Endothelial cell of umbilical vein (primary cell): ENCODE data around the gene PTPRZ1. TPM values are rescaled to one million over a fixed set of nuclear protein-coding genes. Genes with fewer than 3 reads are reported as not detected.
A peak's percentile ranks its signal among the peaks of the same experiment; 100 is the strongest.

Experiments used
- BruUV-seq: library from RNA; stranded (reverse); fragments of 400-500 nt; replicated peaks from 2 replicates; lab custom pipeline; 2021; lab: Mats Ljungman, UMichigan
- CTCF ChIA-PET: fragments of 300-600, 350-600 bp; sonication (Branson Sonifier 250); formaldehyde crosslinking; loops from one replicate; lab custom pipeline; 2021; ENCODE audit warnings: antibody characterized with exemption, inconsistent platforms; lab: Charles Lee
- POLR2A ChIA-PET: fragments of 300-600, 350-600 bp; sonication (Branson Sonifier 250); formaldehyde crosslinking; loops from one replicate; lab custom pipeline; 2021; ENCODE audit warnings: antibody characterized with exemption, inconsistent platforms; lab: Charles Lee
- DNase-seq: peaks from one replicate; pipeline ENCODE4 v3.0.0-alpha.2; 2011; ENCODE audit warnings: low read depth, low spot score
- FAIRE-seq: peaks from 2 replicates; lab custom pipeline; 2011; peaks lifted over from hg19 to GRCh38; lab: Jason Lieb, UNC
- H2AFZ ChIP-seq: 2 replicates; pipeline ENCODE4 v1.6.0; 2012; ENCODE audit warnings: low read depth, low read length, control low read depth, inconsistent platforms
- H3K27ac ChIP-seq: 2 replicates; pipeline ENCODE4 v1.5.1; 2011; ENCODE audit warnings: low read depth, mild to moderate bottlenecking, control low read depth, low read length, moderate library complexity; ENCODE audit not compliant: insufficient read depth
- H3K27me3 ChIP-seq, 2 experiments: 2 replicates each; pipeline versions ENCODE4 v1.6.0 to v1.6.1; 2011; ENCODE audit warnings: low read length in 2 of 2, mixed read lengths in 1 of 2; ENCODE audit not compliant: control insufficient read depth in 2 of 2, insufficient read depth in 2 of 2
- H3K36me3 ChIP-seq, 2 experiments: 2 replicates in 1 of 2; 3 replicates in 1 of 2; pipeline ENCODE4 v1.5.1; 2011; ENCODE audit warnings: low read length in 2 of 2, mild to moderate bottlenecking in 1 of 2, moderate library complexity in 1 of 2; ENCODE audit not compliant: control insufficient read depth in 2 of 2, insufficient read depth in 2 of 2; ENCODE audit errors: extremely low read depth in 1 of 2
- H3K4me1 ChIP-seq: 3 replicates; pipeline ENCODE4 v1.5.1; 2011; ENCODE audit warnings: mild to moderate bottlenecking, low read length; ENCODE audit not compliant: control insufficient read depth, insufficient read depth; ENCODE audit errors: extremely low read depth
- H3K4me2 ChIP-seq: 2 replicates; pipeline ENCODE4 v1.6.1; 2011; ENCODE audit warnings: low read length, control low read depth, mixed read lengths; ENCODE audit not compliant: insufficient read depth
- H3K4me3 ChIP-seq, 3 experiments: fragments of 200-600 bp in 1 of 3; sonication (generic), shearing (Covaris generic) in 1 of 3; replicated peaks in 1 of 3; 2 replicates each; pipeline ENCODE4 v1.5.1; 2011 to 2016; ENCODE audit warnings: control low read depth in 3 of 3, low read length in 3 of 3, mild to moderate bottlenecking in 2 of 3, inconsistent platforms in 1 of 3, low read depth in 1 of 3, moderate library complexity in 1 of 3; ENCODE audit not compliant: insufficient read depth in 1 of 3
- H3K79me2 ChIP-seq: 2 replicates; pipeline ENCODE4 v1.6.0; 2012; ENCODE audit warnings: low read length, inconsistent platforms; ENCODE audit not compliant: control insufficient read depth, insufficient read depth
- H3K9ac ChIP-seq: replicated peaks from 2 replicates; pipeline ENCODE3; 2011; ENCODE audit warnings: low read length, control low read depth; ENCODE audit not compliant: insufficient read depth; ENCODE audit errors: extremely low read depth
- H3K9me1 ChIP-seq: replicated peaks from 3 replicates; pipeline ENCODE4 v1.6.0; 2011; ENCODE audit warnings: mild to moderate bottlenecking, low read length; ENCODE audit not compliant: control insufficient read depth, insufficient read depth; ENCODE audit errors: extremely low read depth
- H3K9me3 ChIP-seq: replicated peaks from 2 replicates; pipeline ENCODE4 v1.5.1; 2012; ENCODE audit warnings: low read length, inconsistent platforms; ENCODE audit not compliant: control insufficient read depth, insufficient read depth
- H4K20me1 ChIP-seq: replicated peaks from 2 replicates; pipeline ENCODE3; 2011; ENCODE audit warnings: mild to moderate bottlenecking, low read length; ENCODE audit not compliant: control insufficient read depth, insufficient read depth; ENCODE audit errors: extremely low read depth
- CTCF ChIP-seq, 2 donors: IDR thresholded peaks; 1 replicate in 1 of 2; 2 replicates in 1 of 2; pipeline ENCODE4 v1.5.1; 2011; ENCODE audit warnings: low read length in 2 of 2, mild to moderate bottlenecking in 2 of 2, moderate library complexity in 2 of 2, control low read depth in 1 of 2, inconsistent platforms in 1 of 2, low read depth in 1 of 2; ENCODE audit not compliant: insufficient read depth in 1 of 2; ENCODE audit errors: extremely low read depth in 1 of 2
- EZH2 ChIP-seq: IDR thresholded peaks from 2 replicates; pipeline ENCODE4 v1.6.1; 2012; ENCODE audit warnings: borderline replicate concordance, low read depth, mild to moderate bottlenecking, moderate library complexity, low read length, inconsistent platforms; ENCODE audit not compliant: severe bottlenecking
- FOS ChIP-seq: IDR thresholded peaks from 2 replicates; pipeline ENCODE4 v1.6.1; 2011; ENCODE audit warnings: mild to moderate bottlenecking, low read length, moderate library complexity, borderline replicate concordance; ENCODE audit not compliant: insufficient read depth
- MYC ChIP-seq: IDR thresholded peaks from one replicate; pipeline ENCODE4 v1.6.1; 2011; ENCODE audit warnings: mild to moderate bottlenecking, low read depth, low read length
- POLR2A ChIP-seq: IDR thresholded peaks from 2 replicates; pipeline ENCODE4 v1.6.1; 2012; ENCODE audit warnings: low read depth, mild to moderate bottlenecking, control low read depth, low read length
- dilution Hi-C: fragments of 300-500 bp; cut with MboI; formaldehyde crosslinking; loops from one replicate; pipeline ENCODE4 v1.15.0; 2019; ENCODE audit warnings: low sequenced_read_pairs; ENCODE audit not compliant: extremely low pct_ligation_motif_present
- intact Hi-C: fragments of 100-400 bp; cut with micrococcal nuclease; formaldehyde crosslinking; loops from one replicate; pipeline ENCODE4 v1.10.0; 2022
- polyA plus RNA-seq, 4 experiments: library from polyadenylated mRNA; depleted of rRNA in 3 of 4; stranded (reverse) in 3 of 4; unstranded in 1 of 4; fragments of >200 nt; gene quantifications; 2 replicates each; pipeline versions ENCODE4 v1.2.1 to v1.2.3, GENCODE V29; 2011 to 2012; ENCODE audit warnings: missing spikeins in 1 of 4
- total RNA-seq: library from RNA; stranded (reverse); gene quantifications from 2 replicates; pipeline ENCODE4 v1.2.3, GENCODE V29; 2021

The PTPRZ1 gene
- total and polyA plus RNA-seq, 2 donors (not counting 3 experiments of a cell fraction or from before 2014, with no cell fraction given) = 0.07 TPM; not detected in 1

- CTCF ChIA-PET = interaction anchor here (1.3 kb wide), 1 partner anchor 74 kb away, joined by 3 read pairs; no protein-coding TSS in a partner anchor
- BruUV-seq = no TSS peak
- POLR2A ChIA-PET = no interaction called here
- Histone ChIP-seq H3K4me2 (no peak overlapping the region), H3K79me2 (no peaks in the 10 kb centered on the region), H3K9me3 (no peaks in the 10 kb centered on the region), H4K20me1 (no peaks in the 10 kb centered on the region), H3K9ac (no peak overlapping the region), H3K9me1 (peaks cover 2% of the 10 kb centered on the region), H3K36me3 (no peaks in the 10 kb centered on the region), H3K27ac (no peak overlapping the region), H3K27me3 (no peaks in the 10 kb centered on the region), H3K4me1 (no peaks in the 10 kb centered on the region), H2AFZ (no peak overlapping the region), H3K4me3 (no peak overlapping the region)
- DNase-seq = no peak
- TF ChIP-seq FOS (no peak), POLR2A (no peak), MYC (no peak), EZH2 (no peak), CTCF (IDR thresholded peaks at IDR 0.05; ENCODE audit: extremely low read depth in 1 of 2, insufficient read depth in 1 of 2, low read depth in 1 of 2, low read length in 2 of 2) (no peak)
- FAIRE-seq = no peak
- dilution Hi-C loops = no loop called here
- intact Hi-C loops = no loop called here
Observed at GRCh38 chr7:122068046-122068445, 195.1 kb downstream of the PTPRZ1 start.

GRCh38 chr7:122068999-122069398 lies 196.0 kb downstream of the PTPRZ1 start:
- no peak for FAIRE-seq
- H3K4me2 ChIP-seq = no peak overlapping the region
- peaks cover 2% of the 10 kb centered on the region for H3K9me1 ChIP-seq
- no peaks in the 10 kb centered on the region for H3K9me3 ChIP-seq
- TF ChIP-seq FOS (peak; percentile 24), EZH2 (no peak)
- H3K79me2 ChIP-seq = no peaks in the 10 kb centered on the region
- H3K4me3 ChIP-seq = no peak overlapping the region
- H3K9ac ChIP-seq = no peak overlapping the region
- H2AFZ ChIP-seq = no peak overlapping the region
- no peaks in the 10 kb centered on the region for H3K27me3 ChIP-seq
- ChIA-PET POLR2A (no interaction called here), CTCF (no interaction called here)
- no peaks in the 10 kb centered on the region for H3K4me1 ChIP-seq
- no peak for DNase-seq
- dilution Hi-C loops = no loop called here
- H4K20me1 ChIP-seq = no peaks in the 10 kb centered on the region
- H3K36me3 ChIP-seq = no peaks in the 10 kb centered on the region
- no TSS peak for BruUV-seq
- intact Hi-C loops = no loop called here
- no peak overlapping the region for H3K27ac ChIP-seq
